Skeletal muscle cell (primary cell): ENCODE data around the gene RPEL1.
"Not testable (repeated sequence)": the region's sequence is repeated elsewhere in the genome, so short reads cannot be mapped to it uniquely, and the experiment has no call there.

ENCODE experiments used
- DNase-seq: peaks from one replicate; pipeline ENCODE4 v3.0.0-alpha.2; 2010; ENCODE audit warnings: low read depth
- H3K4me3 ChIP-seq: 2 replicates; pipeline ENCODE4 v1.5.1; 2011; ENCODE audit warnings: low read depth, mild to moderate bottlenecking, control low read depth, low read length, moderate library complexity

RPEL1 gene

GRCh38 chr10:103232131-103232673 lies 13.5 kb upstream of the RPEL1 start:
- DNase-seq: no peak
- H3K4me3 ChIP-seq: no peak overlapping the region

GRCh38 chr10:103232772-103233488 lies 12.8 kb upstream of the RPEL1 start:
- H3K4me3 ChIP-seq: no peak overlapping the region
- no peak for DNase-seq

GRCh38 chr10:103235775-103236174 lies 9.9 kb upstream of the RPEL1 start:
- H3K4me3 ChIP-seq: no peak overlapping the region
- no peak for DNase-seq

GRCh38 chr10:103238506-103239252 lies 7.0 kb upstream of the RPEL1 start:
- no peak overlapping the region for H3K4me3 ChIP-seq
- DNase-seq: no peak

GRCh38 chr10:103241262-103242011 lies 4.2 kb upstream of the RPEL1 start:
- H3K4me3 ChIP-seq: no peak overlapping the region
- DNase-seq: no peak

GRCh38 chr10:103244666-103245271 lies 918 bp upstream of the RPEL1 start:
- H3K4me3 ChIP-seq: no peak overlapping the region
- DNase-seq: no peak

- no peak overlapping the region for H3K4me3 ChIP-seq
- DNase-seq: no peak
These were observed 637 bp downstream of the RPEL1 start for GRCh38 chr10:103246324-103246723.

GRCh38 chr10:103254113-103254512 lies 8.4 kb downstream of the RPEL1 start:
- no peak overlapping the region for H3K4me3 ChIP-seq
- no peak for DNase-seq

GRCh38 chr10:103254538-103255325 lies 9.0 kb downstream of the RPEL1 start:
- no peak for DNase-seq
- no peak overlapping the region for H3K4me3 ChIP-seq

- no peak for DNase-seq
These were observed 10.9 kb downstream of the RPEL1 start for GRCh38 chr10:103256613-103257012.

GRCh38 chr10:103257812-103258211 lies 12.1 kb downstream of the RPEL1 start:
- H3K4me3 ChIP-seq: no peak overlapping the region
- no peak for DNase-seq

More at GRCh38 chr10:103256613-103257012, 10.9 kb downstream of the RPEL1 start:
- H3K4me3 ChIP-seq: no peak overlapping the region

- DNase-seq: not testable (repeated sequence)
These were observed 13.2 kb downstream of the RPEL1 start for GRCh38 chr10:103258928-103259327.

GRCh38 chr10:103259989-103260388 lies 14.3 kb downstream of the RPEL1 start:
- H3K4me3 ChIP-seq: no peak overlapping the region

More at GRCh38 chr10:103258928-103259327, 13.2 kb downstream of the RPEL1 start:
- H3K4me3 ChIP-seq: not testable (repeated sequence)

GRCh38 chr10:103262229-103262628 lies 16.5 kb downstream of the RPEL1 start:
- no peak for DNase-seq
- no peak overlapping the region for H3K4me3 ChIP-seq

More at GRCh38 chr10:103259989-103260388, 14.3 kb downstream of the RPEL1 start:
- no peak for DNase-seq

- H3K4me3 ChIP-seq: no peak overlapping the region
- DNase-seq: peak; percentile 41
These were observed 20.1 kb downstream of the RPEL1 start for GRCh38 chr10:103265717-103266329.

GRCh38 chr10:103273041-103273441 lies 27.4 kb downstream of the RPEL1 start:
- DNase-seq: peak; percentile 96
- H3K4me3 ChIP-seq: no peak overlapping the region

- peak overlapping the region; percentile 44 for H3K4me3 ChIP-seq
- DNase-seq: no peak
These were observed 30.7 kb downstream of the RPEL1 start for GRCh38 chr10:103276251-103276895.
